Esophagus muscularis mucosa (tissue), 3 donors: Measurements from ENCODE around the gene STX3.

Experiments used
- EP300 ChIP-seq: sonication (generic); formaldehyde crosslinking; IDR thresholded peaks from one replicate; pipeline ENCODE4 v1.6.1; 2017; ENCODE audit warnings: antibody characterized with exemption
- POLR2A ChIP-seq: fragments of 450-650 bp; IDR thresholded peaks from one replicate; pipeline ENCODE4 v1.6.1; 2017; ENCODE audit warnings: antibody characterized with exemption, moderate library complexity, mild to moderate bottlenecking, low read depth
- POLR2AphosphoS5 ChIP-seq, 2 donors: sonication (generic); formaldehyde crosslinking; IDR thresholded peaks; one replicate each; pipeline ENCODE4 v1.6.1; 2017; ENCODE audit warnings: antibody characterized with exemption in 2 of 2

DNA sequence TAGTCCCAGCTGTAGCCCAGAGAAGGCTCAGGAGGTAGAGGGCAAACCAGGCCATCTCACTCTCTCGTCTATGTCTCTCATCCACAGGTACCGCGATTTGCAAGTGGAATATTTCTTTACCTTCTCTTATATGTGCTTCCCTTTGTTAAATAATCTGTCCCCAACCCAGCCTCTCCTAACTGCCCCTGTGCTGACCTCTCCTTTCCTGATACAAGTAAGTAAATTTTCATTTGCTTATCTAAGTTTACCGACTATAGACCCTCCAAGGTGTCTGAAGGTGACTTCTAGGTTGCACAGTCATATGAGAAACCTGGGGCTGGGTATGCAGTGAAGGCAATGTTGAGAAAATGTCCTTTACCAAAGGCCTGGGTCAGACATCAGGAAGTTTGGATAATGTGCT is 90.2 kb downstream of the STX3 start, which contains the start of gene CBLIF:
- TF ChIP-seq POLR2AphosphoS5 (IDR thresholded peaks at IDR 0.05) (no peak), EP300 (no peak), POLR2A (no peak)
